HCT116 (cell line): Measurements from ENCODE around the gene ANAPC7. TPM values are rescaled to one million over a fixed set of nuclear protein-coding genes. Genes with fewer than 3 reads are reported as not detected.
A peak's percentile ranks its signal among the peaks of the same experiment; 100 is the strongest.
"Not testable (repeated sequence)": the region's sequence is repeated elsewhere in the genome, so short reads cannot be mapped to it uniquely, and the experiment has no call there.

ENCODE experiments used
- ATAC-seq: fragments of 200-7000 bp; cut with Tn5 transposase; 2 replicates; pipeline ENCODE4 v1.9.1; 2020; ENCODE audit warnings: mild to moderate bottlenecking, moderate library complexity
- BruUV-seq: library from RNA; stranded (reverse); fragments of 400-500 nt; replicated peaks from 2 replicates; lab custom pipeline; 2021; lab: Mats Ljungman, UMichigan
- CTCF ChIA-PET: fragments of 300-600 bp; sonication (Branson Sonifier 250); formaldehyde crosslinking; loops from one replicate; lab custom pipeline; 2021; ENCODE audit warnings: antibody characterized with exemption; lab: Charles Lee
- POLR2A ChIA-PET: fragments of 300-600, 350-600 bp; sonication (Branson Sonifier 250); formaldehyde crosslinking; loops from one replicate; lab custom pipeline; 2021; ENCODE audit warnings: antibody characterized with exemption; lab: Charles Lee
- RAD21 ChIA-PET, 2 experiments: fragments of 300-600 bp; sonication (Branson Sonifier 250); formaldehyde crosslinking; loops; one replicate each; lab custom pipeline; 2023; ENCODE audit warnings: low total read pairs in 2 of 2; ENCODE audit not compliant: uncharacterized antibody in 2 of 2, unreplicated experiment in 2 of 2, low non-redundant PET in 1 of 2; lab: Charles Lee
- DNase-seq: peaks from one replicate; pipeline ENCODE4 v3.0.0-alpha.2; 2010; ENCODE audit warnings: low read depth, low spot score
- H2AFZ ChIP-seq: fragments of 200-600 bp; shearing (Covaris generic), sonication (generic); 2 replicates; pipeline ENCODE4 v1.6.1; 2017; ENCODE audit warnings: low read depth, mixed run types, mixed read lengths, antibody characterized with exemption, low read length; ENCODE audit not compliant: poor library complexity, severe bottlenecking
- H3K27ac ChIP-seq: 2 replicates; pipeline ENCODE4 v1.5.1; 2012; ENCODE audit warnings: low read depth, low read length
- H3K27me3 ChIP-seq: fragments of 200-600 bp; sonication (generic); 2 replicates; pipeline ENCODE4 v1.6.1; 2016; ENCODE audit warnings: mixed run types, low read length, mixed read lengths; ENCODE audit not compliant: insufficient read depth
- H3K36me3 ChIP-seq, 2 experiments: fragments of 200-500 bp in 1 of 2; fragments of 200-600 bp in 1 of 2; sonication (Bioruptor generic) in 1 of 2; sonication (generic) in 1 of 2; 2 replicates each; pipeline versions ENCODE4 v1.5.1 to v1.6.1; 2014 to 2016; ENCODE audit warnings: low read length in 2 of 2, inconsistent platforms in 1 of 2, mixed read lengths in 1 of 2, mixed run types in 1 of 2; ENCODE audit not compliant: insufficient read depth in 2 of 2, control insufficient read depth in 1 of 2
- H3K4me1 ChIP-seq, 2 experiments: fragments of 200-600 bp in 1 of 2; sonication (generic) in 1 of 2; 2 replicates each; pipeline versions ENCODE4 v1.5.1 to v1.6.1; 2012 to 2017; ENCODE audit warnings: low read length in 2 of 2, inconsistent platforms in 1 of 2, mild to moderate bottlenecking in 1 of 2, mixed read lengths in 1 of 2, mixed run types in 1 of 2, moderate library complexity in 1 of 2; ENCODE audit not compliant: insufficient read depth in 2 of 2, control insufficient read depth in 1 of 2
- H3K4me2 ChIP-seq: fragments of 200-600 bp; sonication (generic); 2 replicates; pipeline ENCODE4 v1.6.1; 2017; ENCODE audit warnings: mixed run types, low read length, mixed read lengths
- H3K4me3 ChIP-seq, 2 experiments: fragments of 200-600 bp in 1 of 2; sonication (generic) in 1 of 2; replicated peaks in 1 of 2; 2 replicates each; pipeline ENCODE4 v1.5.1; 2011 to 2016; ENCODE audit warnings: low read length in 2 of 2, control low read depth in 1 of 2, low read depth in 1 of 2, mild to moderate bottlenecking in 1 of 2, mixed read lengths in 1 of 2, mixed run types in 1 of 2
- H3K79me2 ChIP-seq: fragments of 200-600 bp; sonication (generic); 2 replicates; pipeline ENCODE4 v1.6.1; 2017; ENCODE audit warnings: mild to moderate bottlenecking, mixed run types, low read length, moderate library complexity, mixed read lengths; ENCODE audit not compliant: insufficient read depth
- H3K9ac ChIP-seq: fragments of 200-600 bp; sonication (generic); 2 replicates; pipeline ENCODE4 v1.6.1; 2016; ENCODE audit warnings: low read length, mixed read lengths
- H3K9me2 ChIP-seq: fragments of 200-600 bp; sonication (generic), shearing (Covaris generic); 2 replicates; pipeline ENCODE4 v1.6.1; 2017; ENCODE audit warnings: mixed run types, mild to moderate bottlenecking, moderate library complexity; ENCODE audit not compliant: insufficient read depth
- H3K9me3 ChIP-seq, 2 experiments: fragments of 200-500 bp in 1 of 2; fragments of 200-600 bp in 1 of 2; sonication (Bioruptor generic) in 1 of 2; sonication (generic) in 1 of 2; 2 replicates each; pipeline ENCODE4 v1.6.1; 2014 to 2017; ENCODE audit warnings: low read length in 2 of 2, mixed read lengths in 2 of 2, inconsistent platforms in 1 of 2, low read depth in 1 of 2, mild to moderate bottlenecking in 1 of 2, mixed run types in 1 of 2, moderate library complexity in 1 of 2; ENCODE audit not compliant: control insufficient read depth in 1 of 2, insufficient read depth in 1 of 2
- H4K20me1 ChIP-seq: fragments of 200-600 bp; sonication (generic), shearing (Covaris generic); 2 replicates; pipeline ENCODE4 v1.6.1; 2017; ENCODE audit warnings: mixed run types, mild to moderate bottlenecking, moderate library complexity; ENCODE audit not compliant: insufficient read depth
- ATF3 ChIP-seq: IDR thresholded peaks from 2 replicates; pipeline ENCODE4 v1.6.1; 2012
- CEBPB ChIP-seq: IDR thresholded peaks from 2 replicates; pipeline ENCODE4 v1.6.1; 2012; ENCODE audit warnings: low read depth
- ELF1 ChIP-seq: IDR thresholded peaks from 2 replicates; pipeline ENCODE4 v1.6.1; 2012; ENCODE audit warnings: low read depth, borderline replicate concordance
- POLR2A ChIP-seq: IDR thresholded peaks from 2 replicates; pipeline ENCODE4 v1.7.0; 2011; ENCODE audit warnings: borderline replicate concordance; ENCODE audit not compliant: insufficient read depth, insufficient read length; ENCODE audit errors: extremely low read depth
- RAD21 ChIP-seq: IDR thresholded peaks from 2 replicates; pipeline ENCODE4 v1.6.1; 2012; ENCODE audit warnings: low read depth, mild to moderate bottlenecking
- YY1 ChIP-seq: IDR thresholded peaks from 2 replicates; pipeline ENCODE4 v1.6.1; 2011; ENCODE audit warnings: low read length, low read depth, moderate library complexity, mild to moderate bottlenecking; ENCODE audit not compliant: insufficient replicate concordance; ENCODE audit errors: extremely low read depth
- intact Hi-C: fragments of 100-400 bp; cut with micrococcal nuclease; formaldehyde crosslinking; loops from 2 replicates; pipeline ENCODE4 v1.10.0; 2022
- total RNA-seq: library from RNA; stranded (reverse); gene quantifications from one replicate; pipeline ENCODE4 v1.2.1, GENCODE V29; 2021; ENCODE audit not compliant: unreplicated experiment

The ANAPC7 gene
- total RNA-seq, 1 experiment from 2014 or later = 55.9 TPM

- H3K27me3 ChIP-seq = no peaks in the 10 kb centered on the region
- RAD21 ChIA-PET = interaction anchor here (0.6 to 1.5 kb wide), 9 partner anchors 73 to 332 kb away, joined by 3 to 7 read pairs (median 4); partner anchors contain the start of gene TCTN1 (in 1 of the 2)
- no peak overlapping the region; a peak in 1 of 4 replicates for H3K4me3 ChIP-seq
- no peak overlapping the region for H3K9ac ChIP-seq
- H3K4me2 ChIP-seq = peak overlapping the region; percentile 74
- intact Hi-C loops = loop anchor here (1.0 to 10.0 kb wide), 3 partner anchors 75 to 577 kb away; no protein-coding TSS in a partner anchor
- BruUV-seq = no TSS peak
- POLR2A ChIA-PET = interaction anchor here (0.6 to 1.5 kb wide), 9 partner anchors 11 to 402 kb away, joined by 3 to 6 read pairs (median 4); partner anchors contain the start of genes ARPC3, FAM216A and GPN3
- H3K27ac ChIP-seq = peak overlapping the region; percentile 35; the same call in 1 of the 2 replicates
- no peak for TF ChIP-seq YY1
- TF ChIP-seq ATF3 = no peak
- no peak for TF ChIP-seq POLR2A
- TF ChIP-seq RAD21 = no peak
- no peak for TF ChIP-seq ELF1
- no peak for TF ChIP-seq CEBPB
- TF ChIP-seq, all 23 proteins: peak for 0
- CTCF ChIA-PET = interaction anchor here (0.9 to 2.2 kb wide), 33 partner anchors 9 to 579 kb away, joined by 3 to 32 read pairs (median 5); partner anchors contain the start of genes ARPC3, FAM216A, GPN3 and IFT81
- H3K36me3 ChIP-seq = peaks cover 3 to 21% of the 10 kb centered on the region in 2 experiments; a peak in 3 of 4 replicates
- no peak; the same call in 1 of the 2 replicates for ATAC-seq
- H3K9me3 ChIP-seq = no peaks in the 10 kb centered on the region
- no peaks in the 10 kb centered on the region for H3K79me2 ChIP-seq
- H4K20me1 ChIP-seq = no peaks in the 10 kb centered on the region
- no peak for DNase-seq
- peak overlapping the region; percentile 21 for H2AFZ ChIP-seq
- H3K4me1 ChIP-seq = peaks cover 4 to 11% of the 10 kb centered on the region in 2 experiments; a peak in 3 of 4 replicates
- no peaks in the 10 kb centered on the region for H3K9me2 ChIP-seq
These were observed 28.6 kb upstream of the ANAPC7 start for GRCh38 chr12:110431957-110432587.

- H3K9ac ChIP-seq, BruUV-seq, H4K20me1 ChIP-seq, H3K9me2 ChIP-seq, ATAC-seq, RAD21 ChIA-PET, H3K79me2 ChIP-seq, CTCF ChIA-PET, H3K4me3 ChIP-seq, H3K9me3 ChIP-seq, H3K27ac ChIP-seq, POLR2A ChIA-PET, H2AFZ ChIP-seq, H3K36me3 ChIP-seq, H3K27me3 ChIP-seq, H3K4me2 ChIP-seq, DNase-seq: not testable (repeated sequence)
- intact Hi-C loops = loop anchor here (5.0 to 10.0 kb wide), 2 partner anchors 72 to 575 kb away; no protein-coding TSS in a partner anchor
- peaks cover 4 to 11% of the 10 kb centered on the region in 2 experiments; a peak in 3 of 4 replicates for H3K4me1 ChIP-seq
These were observed 26.2 kb upstream of the ANAPC7 start for GRCh38 chr12:110429676-110430075.
